GM19240 (cell line): ENCODE results near the gene COL6A5.
"Not testable (repeated sequence)": the region's sequence is repeated elsewhere in the genome, so short reads cannot be mapped to it uniquely, and the experiment has no call there.

Experiments used
- DNase-seq: peaks from one replicate; pipeline ENCODE4 v3.0.0; 2011; ENCODE audit warnings: low spot score; ENCODE audit not compliant: insufficient read length

COL6A5 gene

GRCh38 chr3:130433306-130433705, 87.8 kb downstream of the COL6A5 start:
- DNase-seq: no peak

GRCh38 chr3:130442284-130442683, 96.8 kb downstream of the COL6A5 start:
- DNase-seq: no peak

- DNase-seq: not testable (repeated sequence)
Observed at GRCh38 chr3:130446840-130447239, 101.4 kb downstream of the COL6A5 start.

- DNase-seq: not testable (repeated sequence)
Observed at GRCh38 chr3:130448155-130448554, 102.7 kb downstream of the COL6A5 start.

- DNase-seq: no peak
Observed at GRCh38 chr3:130456540-130456939, 111.1 kb downstream of the COL6A5 start.

- no peak for DNase-seq
Observed at GRCh38 chr3:130457671-130458070, 112.2 kb downstream of the COL6A5 start.

- DNase-seq: no peak
Observed at GRCh38 chr3:130459944-130460343, 114.5 kb downstream of the COL6A5 start.

- DNase-seq: no peak
Observed at GRCh38 chr3:130462089-130462488, 116.6 kb downstream of the COL6A5 start.

GRCh38 chr3:130463221-130463620, 117.7 kb downstream of the COL6A5 start:
- no peak for DNase-seq

GRCh38 chr3:130465521-130465920, 120.0 kb downstream of the COL6A5 start:
- DNase-seq: no peak

- no peak for DNase-seq
Observed at GRCh38 chr3:130468311-130468710, 122.8 kb downstream of the COL6A5 start.

- DNase-seq: no peak
Observed at GRCh38 chr3:130470126-130470525, 124.7 kb downstream of the COL6A5 start.

GRCh38 chr3:130473416-130473815, 127.9 kb downstream of the COL6A5 start:
- no peak for DNase-seq

- DNase-seq: no peak
Observed at GRCh38 chr3:130480736-130481135, 135.3 kb downstream of the COL6A5 start.

- DNase-seq: no peak
Observed at GRCh38 chr3:130488288-130488687, 142.8 kb downstream of the COL6A5 start.

- DNase-seq: no peak
Observed at GRCh38 chr3:130488769-130489450, 143.4 kb downstream of the COL6A5 start.

GRCh38 chr3:130490241-130490640, 144.8 kb downstream of the COL6A5 start:
- DNase-seq: no peak

- DNase-seq: no peak
Observed at GRCh38 chr3:130491431-130491830, 146.0 kb downstream of the COL6A5 start.

GRCh38 chr3:130504701-130505100, 159.2 kb downstream of the COL6A5 start:
- no peak for DNase-seq

GRCh38 chr3:130506031-130506430, 160.6 kb downstream of the COL6A5 start:
- no peak for DNase-seq

- DNase-seq: no peak
Observed at GRCh38 chr3:130507746-130508145, 162.3 kb downstream of the COL6A5 start.

GRCh38 chr3:130509008-130509407, 163.5 kb downstream of the COL6A5 start:
- DNase-seq: no peak

GRCh38 chr3:130514681-130515080, 169.2 kb downstream of the COL6A5 start:
- DNase-seq: no peak

GRCh38 chr3:130515755-130516154, 170.3 kb downstream of the COL6A5 start:
- DNase-seq: no peak
